GM21723 (cell line): ENCODE data around the gene BEGAIN.

ENCODE experiments used
- ATAC-seq: cut with Tn5 transposase; IDR thresholded peaks from one replicate; pipeline ENCODE4 v1.9.1; 2021; ENCODE audit warnings: mild to moderate bottlenecking, moderate library complexity; ENCODE audit not compliant: unreplicated experiment

The BEGAIN gene

GRCh38 chr14:100615736-100616695 lies 28.8 kb upstream of the BEGAIN start:
- no peak for ATAC-seq

- no peak for ATAC-seq
These were observed 27.6 kb upstream of the BEGAIN start for GRCh38 chr14:100614803-100615202.

GRCh38 chr14:100612986-100613385 lies 25.8 kb upstream of the BEGAIN start:
- ATAC-seq = no peak

GRCh38 chr14:100611811-100612480 lies 24.7 kb upstream of the BEGAIN start:
- ATAC-seq = no peak

GRCh38 chr14:100610511-100611217 lies 23.4 kb upstream of the BEGAIN start:
- ATAC-seq = no peak

- no peak for ATAC-seq
These were observed 22.7 kb upstream of the BEGAIN start for GRCh38 chr14:100609941-100610391.

GRCh38 chr14:100609331-100609870 lies 22.2 kb upstream of the BEGAIN start:
- no peak for ATAC-seq

GRCh38 chr14:100608586-100609330 lies 21.5 kb upstream of the BEGAIN start:
- ATAC-seq = no peak

- no peak for ATAC-seq
These were observed 20.8 kb upstream of the BEGAIN start for GRCh38 chr14:100608064-100608463.

GRCh38 chr14:100607611-100607956 lies 20.4 kb upstream of the BEGAIN start:
- no peak for ATAC-seq

GRCh38 chr14:100606687-100607610 lies 19.7 kb upstream of the BEGAIN start:
- no peak for ATAC-seq

- no peak for ATAC-seq
These were observed 18.8 kb upstream of the BEGAIN start for GRCh38 chr14:100605706-100606686.

GRCh38 chr14:100605230-100605629 lies 18.0 kb upstream of the BEGAIN start:
- no peak for ATAC-seq

GRCh38 chr14:100604709-100605108 lies 17.5 kb upstream of the BEGAIN start:
- ATAC-seq = no peak

- ATAC-seq = no peak
These were observed 16.9 kb upstream of the BEGAIN start for GRCh38 chr14:100604121-100604501.

- ATAC-seq = no peak
These were observed 16.3 kb upstream of the BEGAIN start for GRCh38 chr14:100603341-100604120.

GRCh38 chr14:100602621-100603230 lies 15.5 kb upstream of the BEGAIN start:
- no peak for ATAC-seq
